Measurements from ENCODE around the gene SLC12A9.

SLC12A9 gene

GRCh38 chr7:100886142-100886935, 33.8 kb downstream of the SLC12A9 start:
- no peak for DNase-seq

GRCh38 chr7:100886936-100887515, 34.5 kb downstream of the SLC12A9 start:
- no peak for DNase-seq

- DNase-seq = peak; percentile 77
Measured at GRCh38 chr7:100887516-100888290, 35.2 kb downstream of the SLC12A9 start.

- no peak for DNase-seq
Measured at GRCh38 chr7:100888291-100888987, 35.9 kb downstream of the SLC12A9 start.

- no peak for DNase-seq
Measured at GRCh38 chr7:100888988-100889750, 36.7 kb downstream of the SLC12A9 start, which contains the start of gene UFSP1. UFSP1 (minus strand) TSS chr7:100889715; CDS start chr7:100889271, 444 bp downstream.

GRCh38 chr7:100890653-100891567, 38.4 kb downstream of the SLC12A9 start:
- DNase-seq = no peak

- no peak for DNase-seq
Measured at GRCh38 chr7:100891568-100892247, 39.2 kb downstream of the SLC12A9 start.

GRCh38 chr7:100892364-100893317, 40.1 kb downstream of the SLC12A9 start:
- DNase-seq = no peak

GRCh38 chr7:100893318-100893895, 40.9 kb downstream of the SLC12A9 start:
- DNase-seq = no peak

- no peak for DNase-seq
Measured at GRCh38 chr7:100893910-100894721, 41.6 kb downstream of the SLC12A9 start.

- no peak for DNase-seq
Measured at GRCh38 chr7:100894860-100895700, 42.6 kb downstream of the SLC12A9 start.

GRCh38 chr7:100895701-100895955, 43.1 kb downstream of the SLC12A9 start, which contains the start of gene ACHE:
ACHE (minus strand) TSS chr7:100895888; CDS start chr7:100894232, 1,656 bp downstream.
- DNase-seq = no peak

GRCh38 chr7:100895956-100896731, 43.6 kb downstream of the SLC12A9 start:
- DNase-seq = peak; percentile 59

GRCh38 chr7:100896732-100897608, 44.5 kb downstream of the SLC12A9 start:
- no peak for DNase-seq

GRCh38 chr7:100897772-100898454, 45.4 kb downstream of the SLC12A9 start:
- no peak for DNase-seq
